ENCODE results near the gene NECTIN2.

- TF ChIP-seq, protein P1, sequence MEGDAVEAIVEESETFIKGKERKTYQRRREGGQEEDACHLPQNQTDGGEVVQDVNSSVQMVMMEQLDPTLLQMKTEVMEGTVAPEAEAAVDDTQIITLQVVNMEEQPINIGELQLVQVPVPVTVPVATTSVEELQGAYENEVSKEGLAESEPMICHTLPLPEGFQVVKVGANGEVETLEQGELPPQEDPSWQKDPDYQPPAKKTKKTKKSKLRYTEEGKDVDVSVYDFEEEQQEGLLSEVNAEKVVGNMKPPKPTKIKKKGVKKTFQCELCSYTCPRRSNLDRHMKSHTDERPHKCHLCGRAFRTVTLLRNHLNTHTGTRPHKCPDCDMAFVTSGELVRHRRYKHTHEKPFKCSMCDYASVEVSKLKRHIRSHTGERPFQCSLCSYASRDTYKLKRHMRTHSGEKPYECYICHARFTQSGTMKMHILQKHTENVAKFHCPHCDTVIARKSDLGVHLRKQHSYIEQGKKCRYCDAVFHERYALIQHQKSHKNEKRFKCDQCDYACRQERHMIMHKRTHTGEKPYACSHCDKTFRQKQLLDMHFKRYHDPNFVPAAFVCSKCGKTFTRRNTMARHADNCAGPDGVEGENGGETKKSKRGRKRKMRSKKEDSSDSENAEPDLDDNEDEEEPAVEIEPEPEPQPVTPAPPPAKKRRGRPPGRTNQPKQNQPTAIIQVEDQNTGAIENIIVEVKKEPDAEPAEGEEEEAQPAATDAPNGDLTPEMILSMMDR (IDR thresholded peaks at IDR 0.05) = no peak
- TF ChIP-seq POLR2A (IDR thresholded peaks at IDR 0.05) = no peak
Observed at GRCh38 chr19:44818466-44819031, 27.5 kb upstream of the NECTIN2 start.

Measured in right lobe of liver (tissue), 4 donors.